Fibroblast of lung (primary cell): ENCODE data around the gene RASA3.
"Not testable (repeated sequence)": the region's sequence is repeated elsewhere in the genome, so short reads cannot be mapped to it uniquely, and the experiment has no call there.

Experiments used
- EZH2 ChIP-seq: IDR thresholded peaks from 2 replicates; pipeline ENCODE4 v1.5.1; 2012; ENCODE audit warnings: low read length, control low read depth, mild to moderate bottlenecking; ENCODE audit errors: missing control alignments
- TF ChIP-seq, protein P1 (sequence below), 2 donors: IDR thresholded peaks in 1 of 2; conservative IDR thresholded peaks in 1 of 2; 1 replicate in 1 of 2; 2 replicates in 1 of 2; pipeline ENCODE4 v1.5.1; 2011 to 2012; ENCODE audit warnings: low read length in 2 of 2, control low read depth in 1 of 2, inconsistent platforms in 1 of 2, low read depth in 1 of 2, mild to moderate bottlenecking in 1 of 2

DNA sequence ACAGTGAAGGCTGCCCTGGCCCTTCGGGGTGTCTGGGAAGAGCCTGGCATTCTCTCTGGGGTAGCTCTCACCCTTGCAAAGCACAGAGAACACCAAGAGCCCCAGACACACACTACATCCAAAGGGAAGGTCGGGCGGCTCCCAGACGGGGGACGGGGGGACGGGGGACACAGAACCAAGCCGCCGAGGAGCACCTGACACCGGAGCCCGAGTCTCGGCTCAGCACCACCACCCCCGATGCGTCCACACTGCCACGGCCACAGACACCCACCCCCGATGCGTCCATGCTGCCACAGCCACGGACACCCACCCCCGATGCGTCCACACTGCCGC lies 29.2 kb downstream of the RASA3 start:
- TF ChIP-seq EZH2: not testable (repeated sequence)
- TF ChIP-seq, protein P1, sequence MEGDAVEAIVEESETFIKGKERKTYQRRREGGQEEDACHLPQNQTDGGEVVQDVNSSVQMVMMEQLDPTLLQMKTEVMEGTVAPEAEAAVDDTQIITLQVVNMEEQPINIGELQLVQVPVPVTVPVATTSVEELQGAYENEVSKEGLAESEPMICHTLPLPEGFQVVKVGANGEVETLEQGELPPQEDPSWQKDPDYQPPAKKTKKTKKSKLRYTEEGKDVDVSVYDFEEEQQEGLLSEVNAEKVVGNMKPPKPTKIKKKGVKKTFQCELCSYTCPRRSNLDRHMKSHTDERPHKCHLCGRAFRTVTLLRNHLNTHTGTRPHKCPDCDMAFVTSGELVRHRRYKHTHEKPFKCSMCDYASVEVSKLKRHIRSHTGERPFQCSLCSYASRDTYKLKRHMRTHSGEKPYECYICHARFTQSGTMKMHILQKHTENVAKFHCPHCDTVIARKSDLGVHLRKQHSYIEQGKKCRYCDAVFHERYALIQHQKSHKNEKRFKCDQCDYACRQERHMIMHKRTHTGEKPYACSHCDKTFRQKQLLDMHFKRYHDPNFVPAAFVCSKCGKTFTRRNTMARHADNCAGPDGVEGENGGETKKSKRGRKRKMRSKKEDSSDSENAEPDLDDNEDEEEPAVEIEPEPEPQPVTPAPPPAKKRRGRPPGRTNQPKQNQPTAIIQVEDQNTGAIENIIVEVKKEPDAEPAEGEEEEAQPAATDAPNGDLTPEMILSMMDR (conservative IDR thresholded peaks at IDR 0.05 in 1 of 2, IDR thresholded peaks at IDR 0.05 in 1 of 2; ENCODE audit: low read depth in 1 of 2, low read length in 2 of 2): not testable (repeated sequence)
